ENCODE data around the gene SEC63. TPM values are rescaled to one million over a fixed set of nuclear protein-coding genes. Genes with fewer than 3 reads are reported as not detected.

Gene SEC63
- polyA plus RNA-seq, 1 experiment = 17.6 TPM

GRCh38 chr6:107841275-107841670, 116.7 kb downstream of the SEC63 start:
- Histone ChIP-seq H3K4me3 (ENCODE audit: low read depth, low read length) (no peak overlapping the region), H3K36me3 (ENCODE audit: control insufficient read depth, insufficient read depth, low read length) (no peaks in the 10 kb centered on the region), H3K27me3 (ENCODE audit: control insufficient read depth, insufficient read depth, low read length) (peaks cover under 1% of the 10 kb centered on the region; the same call in 1 of the 2 replicates)
- POLR2A ChIA-PET = no interaction called here
- TF ChIP-seq CTCF (IDR thresholded peaks at IDR 0.05; ENCODE audit: insufficient read depth, low read depth, low read length) = no peak
- no peak for DNase-seq (ENCODE audit: low read depth)
- CTCF ChIA-PET = interaction anchor here (0.6 kb wide), 1 partner anchor 91 kb away, joined by 3 read pairs; no protein-coding TSS in a partner anchor

- H3K27me3 ChIP-seq (ENCODE audit: control insufficient read depth, insufficient read depth, low read length) = no peaks in the 10 kb centered on the region
- no peaks in the 10 kb centered on the region for H3K36me3 ChIP-seq (ENCODE audit: control insufficient read depth, insufficient read depth, low read length)
- TF ChIP-seq CTCF (IDR thresholded peaks at IDR 0.05; ENCODE audit: insufficient read depth, low read depth, low read length) = no peak
- ChIA-PET POLR2A (no interaction called here), CTCF (interaction anchor here (0.6 kb wide), 1 partner anchor 92 kb away, joined by 3 read pairs; no protein-coding TSS in a partner anchor)
- no peak overlapping the region for H3K4me3 ChIP-seq (ENCODE audit: low read depth, low read length)
- no peak for DNase-seq (ENCODE audit: low read depth)
Measured at GRCh38 chr6:107840636-107841274, 117.3 kb downstream of the SEC63 start.

GRCh38 chr6:107833136-107833535, 124.9 kb downstream of the SEC63 start:
- no peak for DNase-seq (ENCODE audit: low read depth)
- Histone ChIP-seq H3K36me3 (ENCODE audit: control insufficient read depth, insufficient read depth, low read length) (no peaks in the 10 kb centered on the region), H3K4me3 (ENCODE audit: low read depth, low read length) (no peak overlapping the region), H3K27me3 (ENCODE audit: control insufficient read depth, insufficient read depth, low read length) (peaks cover 3% of the 10 kb centered on the region; the same call in 1 of the 2 replicates)
- TF ChIP-seq CTCF (IDR thresholded peaks at IDR 0.05; ENCODE audit: insufficient read depth, low read depth, low read length) = no peak
- CTCF ChIA-PET = interaction anchor here (0.7 to 4.5 kb wide), 3 partner anchors 15 to 72 kb away, joined by 3 to 27 read pairs (median 3); no protein-coding TSS in a partner anchor
- POLR2A ChIA-PET = no interaction called here

- DNase-seq (ENCODE audit: low read depth) = no peak
- Histone ChIP-seq H3K36me3 (ENCODE audit: control insufficient read depth, insufficient read depth, low read length) (no peaks in the 10 kb centered on the region), H3K4me3 (ENCODE audit: low read depth, low read length) (no peak overlapping the region), H3K27me3 (ENCODE audit: control insufficient read depth, insufficient read depth, low read length) (peaks cover 3% of the 10 kb centered on the region; the same call in 1 of the 2 replicates)
- ChIA-PET CTCF (interaction anchor here (0.7 to 4.5 kb wide), 2 partner anchors 15 to 72 kb away, joined by 3 to 27 read pairs; no protein-coding TSS in a partner anchor), POLR2A (no interaction called here)
- TF ChIP-seq CTCF (IDR thresholded peaks at IDR 0.05; ENCODE audit: insufficient read depth, low read depth, low read length) = no peak
Measured at GRCh38 chr6:107832151-107833056, 125.6 kb downstream of the SEC63 start.

GRCh38 chr6:107830060-107830459, 127.9 kb downstream of the SEC63 start:
- no peak for TF ChIP-seq CTCF (IDR thresholded peaks at IDR 0.05; ENCODE audit: insufficient read depth, low read depth, low read length)
- ChIA-PET POLR2A (no interaction called here), CTCF (interaction anchor here (4.5 kb wide), 1 partner anchor 18 kb away, joined by 27 read pairs; no protein-coding TSS in a partner anchor)
- DNase-seq (ENCODE audit: low read depth) = no peak
- peaks cover 3% of the 10 kb centered on the region; the same call in 1 of the 2 replicates for H3K27me3 ChIP-seq (ENCODE audit: control insufficient read depth, insufficient read depth, low read length)
- H3K4me3 ChIP-seq (ENCODE audit: low read depth, low read length) = no peak overlapping the region
- no peaks in the 10 kb centered on the region for H3K36me3 ChIP-seq (ENCODE audit: control insufficient read depth, insufficient read depth, low read length)
